ENCODE results near the gene CCDC69. TPM values are rescaled to one million over a fixed set of nuclear protein-coding genes. Genes with fewer than 3 reads are reported as not detected.

CCDC69 gene
- total RNA-seq, 1 donor from 2014 or later = 21.5 TPM

DNA sequence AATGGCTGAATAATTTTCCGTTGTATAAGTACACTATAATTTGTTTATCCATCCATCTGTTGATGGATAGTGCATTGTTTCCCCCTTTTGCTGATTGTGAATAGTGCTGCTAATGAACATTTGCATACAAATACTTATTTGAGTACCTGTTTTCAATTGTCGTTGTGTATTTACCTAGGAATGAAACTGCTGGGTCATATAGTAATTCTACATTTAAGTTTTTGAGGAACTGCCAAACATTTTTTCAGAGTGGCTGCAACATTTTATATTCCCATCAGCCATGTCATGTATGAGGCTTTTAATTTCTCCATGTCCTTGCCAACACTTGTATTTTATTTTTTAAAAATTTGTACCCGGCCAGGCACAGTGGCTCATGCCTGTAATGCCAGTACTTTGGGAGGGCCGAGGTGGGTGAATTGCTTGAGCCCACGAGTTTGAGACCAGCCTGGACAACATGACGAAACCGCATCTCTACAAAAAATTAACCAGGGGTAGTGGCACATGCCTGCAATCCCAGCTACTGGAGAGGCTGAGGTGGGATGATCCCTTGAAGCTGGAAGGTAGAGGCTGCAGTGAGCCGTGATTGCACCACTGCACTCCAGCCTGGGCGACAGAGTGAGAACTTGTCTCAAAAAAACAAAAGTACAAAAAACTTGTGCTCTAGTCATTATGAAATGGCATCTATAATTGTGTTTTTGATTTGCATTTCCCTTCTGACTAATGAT lies 64.1 kb downstream of the CCDC69 start:
- no peak for DNase-seq

DNA sequence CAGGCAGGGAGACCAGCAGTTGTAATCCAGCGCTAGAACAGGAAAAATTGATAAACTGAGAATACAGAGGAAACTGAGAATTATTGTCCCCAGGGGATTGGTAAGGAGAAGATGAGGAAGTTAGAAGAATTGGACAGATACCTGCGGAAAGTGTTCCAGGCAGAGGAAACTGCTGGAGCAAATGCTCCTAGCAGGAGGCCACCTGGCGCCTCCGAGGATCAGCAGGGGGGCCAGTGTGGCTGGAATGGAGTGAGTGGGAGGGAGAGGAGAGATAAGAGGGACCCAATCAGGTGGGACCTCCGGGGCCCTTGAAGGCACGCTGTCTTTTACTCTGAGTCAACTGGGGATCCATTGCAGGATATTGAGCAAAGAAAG lies 65.6 kb downstream of the CCDC69 start:
- DNase-seq = peak; percentile 30

DNA sequence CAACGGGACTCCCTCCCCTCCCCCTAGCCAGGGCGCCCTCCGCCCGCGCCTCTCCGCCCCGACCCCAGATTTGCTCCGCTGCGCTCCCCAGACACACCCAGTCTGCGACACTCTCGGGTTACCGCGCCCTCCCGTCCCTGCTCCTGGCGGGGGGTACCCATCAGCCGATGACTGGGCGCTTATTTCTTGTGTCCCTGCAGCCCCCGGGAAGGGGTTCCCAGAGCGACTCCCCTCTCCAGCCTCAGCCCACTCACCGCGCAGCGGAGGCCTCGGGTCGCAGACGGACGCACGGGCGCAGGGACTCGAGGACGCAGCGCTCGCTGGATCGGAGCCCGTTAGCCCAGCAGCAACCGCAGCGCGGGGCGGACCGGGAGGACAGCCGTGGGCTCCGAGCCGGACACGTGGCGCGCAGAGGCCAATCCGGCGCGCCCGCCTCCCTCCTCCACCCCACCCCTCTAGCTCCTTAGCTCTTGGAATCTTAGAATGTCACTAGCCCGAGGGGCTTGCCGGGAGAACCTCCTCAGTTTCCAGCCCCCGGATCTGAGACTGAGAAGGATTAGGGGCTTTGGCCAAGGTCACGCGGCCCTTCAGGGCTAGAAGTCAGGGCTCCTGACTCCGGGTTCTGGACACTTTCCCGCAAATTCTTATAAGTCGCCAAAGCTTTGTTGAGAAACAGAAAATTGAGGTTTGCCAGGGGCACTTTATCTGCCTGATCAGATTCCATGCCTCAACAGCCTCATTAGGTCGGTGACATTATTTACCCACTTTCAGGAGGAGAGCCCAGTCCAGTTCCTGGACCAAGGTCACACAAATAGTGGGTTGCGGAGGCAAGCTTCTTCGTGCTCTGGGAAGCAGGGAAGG lies 66.2 kb downstream of the CCDC69 start, which contains the start of gene ANXA6:
Gene ANXA6, minus strand, starts transcription at position 354 of the 861 bp plus-strand sequence. CDS start 9,878 bp downstream, outside the sequence.
- peak; percentile 95 for DNase-seq

DNA sequence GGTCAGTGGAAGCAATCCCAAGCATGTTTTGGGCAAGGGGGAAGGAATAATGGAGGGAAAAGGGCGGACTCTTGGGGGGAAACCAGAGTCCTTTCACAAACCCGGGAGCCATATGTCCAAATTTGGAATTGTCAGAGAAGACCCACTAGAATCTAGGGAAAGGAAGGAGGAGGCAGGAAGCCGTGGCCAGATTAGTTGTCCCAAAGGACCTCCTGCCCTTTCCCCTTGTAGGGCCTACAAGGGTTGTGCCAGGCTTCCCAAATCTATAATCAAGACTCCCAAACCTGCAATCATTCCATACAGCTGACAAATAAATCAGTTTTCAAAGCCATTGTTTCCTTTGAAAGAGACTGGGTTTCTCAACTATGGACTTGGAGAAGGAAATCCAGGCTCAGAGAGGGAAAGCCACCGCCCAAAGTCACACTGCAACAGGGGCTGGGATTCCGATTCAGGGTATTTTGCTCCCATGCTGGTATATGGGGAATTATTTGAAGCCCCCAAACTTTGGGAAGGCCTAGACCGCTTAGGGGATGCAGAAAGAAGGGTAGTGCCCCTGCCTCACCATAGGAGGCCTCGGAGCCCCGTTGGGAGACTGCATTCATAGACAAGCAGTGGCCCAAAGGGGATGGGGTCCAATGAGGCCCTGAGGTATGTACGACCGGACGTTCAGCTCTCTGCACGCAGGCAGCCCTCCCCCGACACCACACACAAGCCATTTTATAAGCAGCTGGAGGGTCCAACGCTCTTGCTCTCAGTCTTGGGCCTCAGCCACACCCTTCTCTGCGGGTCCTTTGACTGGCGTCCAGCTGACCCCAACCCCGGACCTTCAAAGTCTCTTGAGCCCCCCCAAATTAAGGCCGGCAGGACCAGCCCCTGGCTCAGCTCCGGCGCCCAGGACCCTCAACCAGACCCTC lies 67.1 kb downstream of the CCDC69 start:
- DNase-seq = peak; percentile 53

DNA sequence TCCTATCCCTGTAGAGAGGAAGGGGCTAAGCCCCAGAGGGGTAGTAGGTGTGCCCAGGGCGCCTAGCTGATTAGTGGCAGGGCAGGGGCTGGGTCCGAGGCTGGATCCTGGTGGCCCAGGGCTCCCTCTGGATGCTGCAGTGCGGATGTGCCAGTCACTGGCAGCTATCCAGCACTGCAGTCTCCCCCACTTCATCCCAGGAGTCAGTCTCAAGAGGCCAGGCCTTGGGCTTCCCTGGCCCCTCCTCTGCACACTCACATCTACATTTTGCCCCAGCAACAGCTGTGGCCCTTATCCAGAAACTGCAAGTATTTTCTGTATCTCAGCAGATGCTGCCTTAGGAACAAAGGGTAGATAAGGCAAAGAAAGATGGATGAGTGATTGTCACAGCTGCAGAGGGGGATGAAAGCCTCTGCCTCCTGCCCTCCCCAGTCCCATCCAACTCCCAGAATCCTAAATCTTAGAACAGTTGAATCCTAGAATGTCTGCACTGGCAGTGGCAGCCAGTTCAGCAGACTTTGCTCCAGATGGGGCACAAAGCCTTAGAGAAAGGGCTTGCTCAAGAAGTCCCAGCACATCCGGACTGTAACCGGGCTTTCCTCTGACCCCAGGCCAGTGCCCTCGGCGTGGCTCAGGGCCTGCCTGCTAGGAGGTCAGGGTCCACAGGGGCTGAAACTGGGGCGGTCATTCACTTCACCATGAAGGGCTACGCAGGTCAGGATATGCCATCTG lies 68.0 kb downstream of the CCDC69 start:
- peak; percentile 98 for DNase-seq

DNA sequence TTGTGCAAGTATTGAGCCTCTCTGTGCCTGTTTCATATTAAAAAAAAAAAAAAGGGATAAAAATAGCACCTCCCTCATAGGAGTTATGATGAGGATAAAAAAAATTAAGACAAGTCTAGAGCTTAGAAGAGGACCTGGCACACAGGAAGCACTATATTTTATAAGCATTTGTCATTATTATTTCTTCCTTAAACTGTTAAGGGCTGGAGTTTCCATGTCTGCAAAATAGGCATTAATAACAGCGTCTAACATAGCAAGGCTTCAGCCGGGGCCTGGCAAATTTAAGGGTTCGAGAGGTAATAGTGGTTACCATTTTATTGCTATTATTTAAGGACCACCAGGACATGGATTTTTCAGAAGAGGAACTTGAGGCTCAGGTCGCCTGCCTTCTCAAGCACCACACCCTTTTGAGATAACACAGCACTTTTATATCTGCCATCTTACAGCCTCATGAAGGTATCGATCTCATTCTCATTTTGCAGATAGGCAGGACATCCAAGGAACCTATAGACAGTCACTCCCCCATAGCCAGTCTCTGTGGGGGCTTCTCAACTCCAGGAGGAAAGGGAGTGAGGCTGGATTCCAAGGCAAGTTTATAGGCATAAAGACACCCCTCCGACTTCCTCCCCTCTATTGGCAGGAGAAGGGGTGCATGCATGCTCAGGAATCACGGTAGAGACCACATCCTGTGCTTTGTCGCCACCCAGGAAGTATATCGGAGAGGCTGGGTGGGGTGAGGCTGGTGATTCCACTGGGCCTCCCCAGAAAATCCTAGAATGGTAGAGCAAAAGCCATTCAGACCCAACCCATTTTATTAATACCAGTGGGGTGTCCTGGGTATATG lies 68.7 kb downstream of the CCDC69 start:
- DNase-seq = no peak

DNA sequence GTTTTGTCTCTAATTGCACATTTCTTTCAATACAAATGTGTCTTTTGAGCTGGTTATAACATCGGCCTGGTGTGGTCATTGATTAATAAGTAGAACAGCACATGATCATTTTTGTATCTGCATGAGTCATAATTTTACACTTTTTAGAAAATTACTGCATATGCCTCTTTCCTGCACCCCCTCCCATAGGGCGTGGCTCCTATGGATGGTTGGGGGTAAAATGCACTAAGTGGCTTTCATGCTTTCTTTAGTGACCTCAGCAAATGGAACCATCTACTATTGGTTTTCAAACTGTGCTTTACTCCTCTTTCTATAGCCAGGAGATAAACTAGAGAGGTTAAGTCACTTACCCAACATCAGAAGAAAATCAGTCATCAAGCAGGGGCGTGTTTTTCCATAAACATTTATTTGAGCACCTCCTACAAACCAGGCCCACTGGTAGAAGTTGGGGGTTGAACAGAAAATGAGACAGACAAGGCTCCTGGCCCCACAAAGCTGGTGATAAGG lies 70.1 kb downstream of the CCDC69 start:
- DNase-seq = no peak

DNA sequence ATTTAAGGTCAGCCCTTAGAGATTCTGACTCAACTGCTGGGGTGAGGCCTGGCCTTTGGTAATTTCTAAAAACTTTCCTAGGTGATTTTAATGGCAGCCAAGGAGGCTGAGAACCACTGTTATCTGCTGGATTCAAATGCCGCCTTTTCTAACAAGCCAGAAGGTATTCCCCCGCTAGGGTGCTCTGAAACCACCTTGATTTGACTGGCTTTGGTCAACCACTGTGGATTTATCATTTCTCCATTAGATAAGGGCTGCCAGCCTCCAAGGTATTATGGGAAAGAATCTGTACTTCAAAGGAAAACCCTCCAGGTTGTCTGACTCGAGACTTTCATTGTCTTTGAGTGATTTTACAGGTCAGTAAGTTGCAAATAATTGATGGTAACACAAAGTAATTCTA lies 70.6 kb downstream of the CCDC69 start:
- DNase-seq = no peak

DNA sequence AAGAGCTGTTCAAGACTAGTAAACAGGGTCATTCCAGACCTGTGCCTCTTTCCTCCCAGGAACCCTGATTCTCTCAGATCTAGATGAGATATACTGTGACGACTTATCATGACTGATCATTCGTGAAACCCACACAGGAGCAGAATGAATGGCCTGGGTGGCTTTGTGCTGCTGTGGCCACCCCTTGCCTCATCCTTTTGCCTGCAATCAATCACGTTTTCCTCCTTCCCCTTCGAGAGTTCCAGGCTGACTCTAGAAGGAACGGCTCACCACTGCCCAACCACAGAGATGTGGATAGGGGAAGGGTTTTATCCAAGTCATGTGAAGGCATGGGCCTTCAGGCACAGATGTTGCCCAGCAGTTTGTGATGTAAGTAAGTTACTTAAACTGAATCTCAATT lies 72.1 kb downstream of the CCDC69 start:
- no peak for DNase-seq

DNA sequence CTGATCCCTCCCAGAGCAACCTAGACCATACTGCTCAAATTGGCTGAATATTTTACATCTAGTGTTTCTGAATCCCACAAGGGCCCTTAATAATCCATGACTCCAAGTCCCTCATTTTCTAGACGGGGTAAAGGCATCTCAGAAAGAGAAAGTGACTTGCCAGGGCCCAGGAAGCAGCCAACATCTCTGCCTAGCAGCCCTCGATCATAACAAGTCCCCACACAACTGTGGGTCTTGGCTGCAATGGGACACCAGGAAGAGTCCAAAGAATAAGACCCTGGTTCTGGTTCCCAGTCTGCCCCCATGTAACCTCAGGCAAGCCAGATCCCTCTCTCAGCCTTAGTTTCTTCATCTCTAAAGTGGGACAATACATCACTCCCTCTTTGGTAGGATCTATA lies 72.6 kb downstream of the CCDC69 start:
- no peak for DNase-seq

DNA sequence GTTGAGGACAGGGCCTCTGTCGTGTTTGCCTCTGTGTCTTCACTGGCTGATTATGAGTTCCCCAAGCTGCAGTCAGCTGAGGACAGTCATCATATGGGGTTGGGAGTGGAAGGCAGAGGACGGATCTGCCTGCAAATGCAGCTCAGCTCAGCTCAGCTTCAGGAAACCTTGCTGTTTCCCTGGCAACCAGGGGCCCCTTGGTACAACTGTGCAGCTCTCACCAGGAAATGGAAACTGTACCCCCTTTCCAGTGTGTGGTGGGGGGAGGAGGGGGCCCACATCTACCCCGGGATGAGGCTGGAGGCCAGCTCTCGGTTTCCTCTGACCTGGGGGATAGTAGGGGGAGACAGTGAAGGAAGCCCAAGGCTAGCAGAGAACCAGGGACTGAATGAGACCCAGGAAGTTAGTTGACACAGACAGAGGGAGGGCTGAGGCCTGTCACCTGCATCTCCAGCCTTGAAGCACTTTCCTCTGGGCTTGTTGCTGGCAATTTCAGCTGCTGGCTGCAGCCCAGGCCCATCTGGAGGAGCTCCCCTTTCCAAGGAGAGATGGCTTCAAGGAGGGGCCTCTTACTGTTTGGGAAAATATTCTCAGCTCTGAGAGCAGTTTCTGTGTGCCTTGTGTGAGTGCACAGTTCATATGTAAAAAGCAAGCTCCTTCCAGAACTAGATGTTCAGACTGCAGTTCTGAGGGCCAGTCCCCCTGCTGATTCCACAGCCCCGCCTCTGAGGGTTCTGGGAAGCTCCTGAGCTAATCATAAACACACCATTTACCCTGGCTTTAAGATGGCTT lies 73.2 kb downstream of the CCDC69 start:
- peak; percentile 91 for DNase-seq

DNA sequence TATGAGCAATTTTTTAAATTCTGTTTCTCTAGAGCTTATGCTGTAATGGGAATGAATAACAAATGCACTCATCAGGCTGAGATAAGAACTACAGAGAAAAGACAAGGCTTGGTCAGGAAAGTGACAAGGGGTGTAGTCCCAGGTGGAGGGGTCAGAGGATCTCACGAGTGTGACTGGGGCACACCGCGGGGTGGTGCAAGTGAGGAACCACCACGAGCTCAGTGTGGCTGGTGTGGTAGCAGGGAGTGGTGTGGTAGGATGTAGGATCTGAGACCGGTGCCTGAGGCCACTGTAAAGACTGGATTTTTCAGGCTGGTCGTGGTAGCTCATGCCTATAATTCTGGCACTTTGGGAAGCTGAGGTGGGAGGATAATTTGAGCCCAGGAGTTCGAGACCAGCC lies 75.3 kb downstream of the CCDC69 start:
- no peak for DNase-seq

DNA sequence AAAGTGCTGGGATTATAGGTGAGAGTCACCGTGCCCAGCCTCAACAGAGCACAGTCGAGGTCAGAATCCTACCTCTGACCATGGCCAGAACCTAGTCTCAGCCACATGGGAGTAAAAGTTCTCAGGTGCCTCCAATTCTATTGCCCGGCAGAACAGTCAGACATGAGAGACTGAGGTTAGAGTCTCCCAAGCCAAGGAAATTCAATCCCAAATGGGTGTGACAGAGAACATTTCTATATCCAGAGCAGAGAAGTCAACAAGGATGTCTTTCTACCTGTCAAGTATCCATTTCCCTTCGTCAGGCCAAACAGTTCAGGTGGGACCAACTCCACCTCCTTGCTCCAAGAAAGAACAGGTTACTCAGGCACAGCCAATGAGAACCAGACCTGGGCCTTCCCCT lies 76.9 kb downstream of the CCDC69 start:
- DNase-seq = no peak

DNA sequence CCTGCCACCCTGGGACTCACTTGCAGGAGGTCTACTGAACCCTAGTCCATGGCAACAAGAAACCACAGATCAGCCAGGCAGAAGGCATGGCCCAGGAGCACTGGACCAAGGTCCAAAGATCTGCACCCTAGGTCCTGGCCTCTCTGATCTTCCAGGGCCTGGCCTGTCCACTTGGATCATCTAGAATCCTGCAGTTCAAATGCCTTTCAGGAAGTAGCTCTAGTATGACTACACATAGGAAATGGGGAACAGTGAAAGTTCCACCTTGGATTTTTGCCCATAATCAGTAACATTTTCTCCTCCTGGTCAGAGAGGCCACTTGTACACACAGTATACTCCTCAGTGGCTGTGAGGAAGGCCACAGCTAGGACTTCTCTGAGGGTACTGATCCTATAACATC lies 77.8 kb downstream of the CCDC69 start:
- no peak for DNase-seq

DNA sequence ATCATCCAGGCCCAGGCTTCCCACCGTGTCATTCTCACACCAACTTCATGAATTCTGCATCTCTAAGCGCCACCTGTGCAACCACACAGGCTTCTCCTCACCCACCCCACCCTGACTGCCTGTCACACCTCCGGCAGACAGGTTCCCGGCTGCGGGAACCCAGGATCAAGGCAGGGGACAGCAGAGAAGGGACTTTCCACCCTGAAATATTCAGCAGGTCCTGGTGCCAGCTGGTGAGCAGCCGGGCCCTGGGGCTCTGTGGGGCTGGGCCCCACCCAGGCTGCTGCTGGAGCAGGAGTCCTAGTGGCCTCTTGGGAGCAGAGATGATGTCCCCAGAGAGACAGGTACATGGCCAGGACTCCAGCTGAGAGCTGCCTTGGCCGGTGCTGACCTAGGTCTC lies 79.0 kb downstream of the CCDC69 start:
- DNase-seq = no peak

DNA sequence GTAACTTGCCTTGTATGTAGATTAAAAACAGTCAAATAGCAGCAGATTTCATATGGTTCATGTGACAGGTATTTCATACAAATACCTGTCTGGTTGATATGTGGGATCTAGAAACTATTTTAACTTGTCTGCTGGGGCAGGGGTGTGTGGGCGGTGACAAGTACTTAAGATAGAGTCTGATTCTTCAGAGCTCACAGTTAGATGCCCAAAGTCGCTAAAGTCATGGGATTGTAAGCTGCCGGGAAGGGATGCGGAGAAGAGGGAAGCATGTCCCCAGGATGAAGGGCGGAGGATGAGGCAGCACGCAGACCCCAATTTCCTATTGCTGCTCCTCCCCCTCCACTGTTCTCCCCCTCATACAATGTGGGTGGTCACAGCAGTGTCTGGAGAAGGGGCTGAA lies 79.6 kb downstream of the CCDC69 start:
- DNase-seq = no peak

DNA sequence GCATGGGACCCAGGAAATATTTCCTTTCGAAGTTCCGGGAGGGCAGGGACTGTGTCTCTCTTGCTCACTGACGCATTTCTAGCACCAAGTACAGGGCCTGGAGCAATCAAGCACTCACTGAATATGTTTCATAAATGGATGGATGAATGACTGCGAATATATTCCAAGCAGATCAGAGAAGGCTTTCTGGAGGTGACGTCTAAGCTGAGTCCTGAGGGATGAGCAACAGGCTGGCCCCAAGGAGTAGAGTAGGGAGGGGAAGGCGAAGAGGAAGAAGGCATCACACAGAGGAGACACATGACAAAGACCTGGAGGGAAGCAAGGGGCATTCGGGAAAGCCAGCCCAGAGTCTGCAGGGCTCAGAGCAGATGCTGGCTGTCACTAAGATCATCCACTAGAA lies 80.2 kb downstream of the CCDC69 start:
- no peak for DNase-seq

DNA sequence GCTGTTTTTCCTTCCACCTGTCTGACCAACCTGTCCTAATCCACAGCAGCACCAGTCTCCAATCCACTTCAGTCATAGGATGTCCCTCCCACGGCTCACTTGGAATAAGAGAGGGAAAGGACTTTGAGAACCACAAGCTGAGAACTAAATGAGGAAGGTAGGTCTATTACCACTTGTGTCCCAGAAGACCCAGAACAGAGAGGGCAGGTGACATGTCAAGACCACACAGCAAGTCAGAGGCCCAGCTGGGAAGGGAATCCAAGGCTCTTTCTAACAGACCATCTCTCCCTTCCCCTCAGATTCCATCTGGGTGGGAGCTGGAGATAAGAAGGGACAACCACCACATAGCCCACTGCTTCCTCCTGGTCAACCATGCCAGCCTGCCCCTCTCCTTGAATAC lies 81.0 kb downstream of the CCDC69 start:
- DNase-seq = no peak

DNA sequence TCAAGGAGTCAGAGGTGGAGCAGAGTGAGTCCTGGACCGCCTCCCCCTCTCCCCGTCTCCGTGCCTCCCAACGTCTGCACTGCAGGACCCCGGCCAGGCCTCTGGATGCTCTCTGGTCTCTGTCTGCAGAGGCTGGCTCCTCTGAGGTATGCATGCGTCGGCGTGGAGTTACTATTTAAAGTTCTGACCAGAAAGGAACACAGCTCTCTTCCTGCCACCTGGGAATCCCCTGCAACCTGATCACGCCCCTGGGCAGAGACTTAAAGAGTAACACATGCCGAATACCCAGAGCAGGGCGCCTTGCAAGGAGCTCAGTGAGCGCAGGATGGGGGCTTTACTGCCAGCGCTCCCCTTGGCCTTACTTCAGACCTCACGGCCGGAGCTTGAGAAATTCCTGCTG lies 82.4 kb downstream of the CCDC69 start:
- DNase-seq = peak; percentile 81

Data from tongue (tissue), 2 donors.